A673 (cell line): Measurements from ENCODE around the gene CHST6.

Experiments used
- EZH2 ChIP-seq: fragments of 200-600 bp; sonication (generic); IDR thresholded peaks from 2 replicates; pipeline ENCODE4 v1.6.1; 2017; ENCODE audit warnings: borderline replicate concordance, low read depth, mild to moderate bottlenecking, mixed read lengths, antibody characterized with exemption, low read length; ENCODE audit not compliant: poor library complexity, severe bottlenecking
- TF ChIP-seq, protein P1 (sequence below): fragments of 300-800, 200-600 bp; sonication (generic); conservative IDR thresholded peaks from 2 replicates; pipeline ENCODE4 v1.5.1; 2017; ENCODE audit warnings: low read depth, mild to moderate bottlenecking, antibody characterized with exemption, low read length, moderate library complexity, mixed read lengths

DNA sequence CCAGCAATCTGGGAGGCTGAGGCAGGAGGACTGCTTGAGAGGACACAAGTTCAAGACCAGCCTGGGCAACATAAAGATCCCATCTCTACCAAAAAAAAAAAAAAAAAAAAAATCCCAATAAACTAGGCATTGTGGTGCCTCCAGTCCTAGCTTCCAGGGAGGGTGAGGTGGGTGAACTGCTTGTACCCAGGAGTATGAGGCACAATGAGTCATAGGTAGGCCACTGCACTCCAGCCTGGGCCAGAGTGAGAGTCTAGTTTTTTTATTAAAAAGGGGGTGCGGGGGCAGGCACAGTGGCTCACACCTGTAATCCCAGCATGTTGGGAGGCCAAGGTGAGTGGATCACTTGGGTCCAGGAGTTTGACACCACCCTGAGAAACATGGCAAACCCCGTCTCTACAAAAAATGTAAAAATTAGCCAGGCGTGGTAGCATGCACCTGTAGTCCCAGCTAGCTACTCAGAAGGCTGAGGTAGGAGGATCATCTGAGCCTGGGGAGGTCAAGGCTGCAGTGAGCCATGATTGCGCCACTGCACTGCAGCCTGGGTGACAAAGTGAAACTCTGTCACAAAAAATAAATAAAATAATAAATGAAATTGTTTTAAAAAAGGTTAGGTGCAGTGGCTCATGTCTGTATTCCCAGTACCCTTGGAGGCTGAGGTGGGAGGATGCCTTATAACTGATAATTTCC lies 7.8 kb upstream of the CHST6 start:
- TF ChIP-seq, protein P1, sequence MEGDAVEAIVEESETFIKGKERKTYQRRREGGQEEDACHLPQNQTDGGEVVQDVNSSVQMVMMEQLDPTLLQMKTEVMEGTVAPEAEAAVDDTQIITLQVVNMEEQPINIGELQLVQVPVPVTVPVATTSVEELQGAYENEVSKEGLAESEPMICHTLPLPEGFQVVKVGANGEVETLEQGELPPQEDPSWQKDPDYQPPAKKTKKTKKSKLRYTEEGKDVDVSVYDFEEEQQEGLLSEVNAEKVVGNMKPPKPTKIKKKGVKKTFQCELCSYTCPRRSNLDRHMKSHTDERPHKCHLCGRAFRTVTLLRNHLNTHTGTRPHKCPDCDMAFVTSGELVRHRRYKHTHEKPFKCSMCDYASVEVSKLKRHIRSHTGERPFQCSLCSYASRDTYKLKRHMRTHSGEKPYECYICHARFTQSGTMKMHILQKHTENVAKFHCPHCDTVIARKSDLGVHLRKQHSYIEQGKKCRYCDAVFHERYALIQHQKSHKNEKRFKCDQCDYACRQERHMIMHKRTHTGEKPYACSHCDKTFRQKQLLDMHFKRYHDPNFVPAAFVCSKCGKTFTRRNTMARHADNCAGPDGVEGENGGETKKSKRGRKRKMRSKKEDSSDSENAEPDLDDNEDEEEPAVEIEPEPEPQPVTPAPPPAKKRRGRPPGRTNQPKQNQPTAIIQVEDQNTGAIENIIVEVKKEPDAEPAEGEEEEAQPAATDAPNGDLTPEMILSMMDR = no peak
- TF ChIP-seq EZH2 = no peak
